ENCODE data around the gene HPD.
A peak's percentile ranks its signal among the peaks of the same experiment; 100 is the strongest.

HPD gene

DNA sequence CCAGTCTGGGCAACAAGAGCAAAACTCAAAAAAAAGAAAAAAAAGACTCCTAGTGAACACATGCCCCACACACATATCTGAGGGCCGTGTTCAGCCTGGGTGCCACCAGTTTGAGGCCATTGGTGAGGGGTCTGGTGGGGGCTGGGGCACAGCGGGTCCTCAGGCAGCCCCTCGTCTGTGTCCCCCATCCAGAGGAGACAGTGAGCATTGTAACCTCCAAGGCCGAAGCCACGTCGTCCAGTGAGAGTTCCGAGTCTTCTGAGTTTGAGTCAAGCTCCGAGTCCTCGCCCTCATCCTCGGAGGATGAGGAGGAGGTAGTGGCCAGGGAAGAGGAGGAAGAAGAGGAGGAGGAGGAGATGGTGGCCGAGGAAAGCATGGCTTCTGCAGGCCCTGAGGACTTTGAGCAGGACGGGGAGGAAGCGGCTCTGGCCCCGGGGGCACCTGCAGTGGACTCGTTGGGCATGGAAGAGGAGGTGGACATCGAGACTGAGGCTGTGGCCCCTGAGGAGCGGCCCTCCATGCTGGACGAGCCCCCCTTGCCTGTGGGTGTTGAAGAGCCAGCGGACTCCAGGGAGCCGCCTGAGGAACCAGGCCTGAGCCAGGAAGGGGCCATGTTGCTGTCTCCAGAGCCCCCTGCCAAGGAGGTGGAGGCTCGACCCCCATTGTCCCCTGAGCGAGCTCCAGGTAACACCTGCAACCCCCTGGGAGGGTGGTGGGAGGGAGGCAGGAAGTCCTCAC is 39.3 kb downstream of the HPD start:
- H3K4me3 ChIP-seq (ENCODE audit: low read length) = no peak overlapping the region
- no peaks in the 10 kb centered on the region for H3K27me3 ChIP-seq (ENCODE audit: control insufficient read depth, insufficient read depth, low read length)
- no peak overlapping the region for H3K27ac ChIP-seq (ENCODE audit: low read length)
- H3K36me3 ChIP-seq (ENCODE audit: control insufficient read depth, insufficient read depth, low read length) = peaks cover 34% of the 10 kb centered on the region
- no peaks in the 10 kb centered on the region for H3K4me1 ChIP-seq (ENCODE audit: control insufficient read depth, insufficient read depth, low read length)
- no peak for DNase-seq (ENCODE audit: low read depth, low spot score)
- no CpG with 5 or more reads among the region's 22 CpGs for WGBS (ENCODE audit: insufficient coverage, insufficient read length)
- H3K9me3 ChIP-seq (ENCODE audit: control insufficient read depth, insufficient read depth, low read length) = no peaks in the 10 kb centered on the region

DNA sequence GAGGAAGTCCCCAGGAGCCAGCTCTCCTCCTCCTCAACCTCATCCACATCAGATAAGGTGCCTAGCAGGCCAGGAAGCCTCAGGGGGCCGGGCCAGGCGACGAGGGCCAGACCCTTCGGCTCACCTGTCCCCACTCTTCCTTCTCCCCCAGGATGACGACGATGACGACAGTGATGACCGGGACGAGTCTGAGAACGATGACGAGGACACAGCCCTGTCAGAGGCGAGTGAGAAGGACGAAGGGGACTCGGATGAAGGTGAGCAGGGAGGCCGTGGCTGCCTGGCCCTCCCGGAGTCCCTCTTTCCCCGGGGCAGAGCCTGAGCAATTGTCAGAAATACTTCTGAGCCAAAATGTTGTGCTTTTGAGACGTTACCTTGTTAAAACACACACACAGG is 41.0 kb downstream of the HPD start:
- Histone ChIP-seq H3K4me3 (ENCODE audit: low read length) (no peak overlapping the region), H3K4me1 (ENCODE audit: control insufficient read depth, insufficient read depth, low read length) (no peaks in the 10 kb centered on the region), H3K27me3 (ENCODE audit: control insufficient read depth, insufficient read depth, low read length) (no peaks in the 10 kb centered on the region), H3K9me3 (ENCODE audit: control insufficient read depth, insufficient read depth, low read length) (no peaks in the 10 kb centered on the region), H3K27ac (ENCODE audit: low read length) (no peak overlapping the region), H3K36me3 (ENCODE audit: control insufficient read depth, insufficient read depth, low read length) (peaks cover 30% of the 10 kb centered on the region)
- DNase-seq (ENCODE audit: low read depth, low spot score) = no peak
- WGBS (ENCODE audit: insufficient coverage, insufficient read length) = no CpG with 5 or more reads among the region's 18 CpGs

DNA sequence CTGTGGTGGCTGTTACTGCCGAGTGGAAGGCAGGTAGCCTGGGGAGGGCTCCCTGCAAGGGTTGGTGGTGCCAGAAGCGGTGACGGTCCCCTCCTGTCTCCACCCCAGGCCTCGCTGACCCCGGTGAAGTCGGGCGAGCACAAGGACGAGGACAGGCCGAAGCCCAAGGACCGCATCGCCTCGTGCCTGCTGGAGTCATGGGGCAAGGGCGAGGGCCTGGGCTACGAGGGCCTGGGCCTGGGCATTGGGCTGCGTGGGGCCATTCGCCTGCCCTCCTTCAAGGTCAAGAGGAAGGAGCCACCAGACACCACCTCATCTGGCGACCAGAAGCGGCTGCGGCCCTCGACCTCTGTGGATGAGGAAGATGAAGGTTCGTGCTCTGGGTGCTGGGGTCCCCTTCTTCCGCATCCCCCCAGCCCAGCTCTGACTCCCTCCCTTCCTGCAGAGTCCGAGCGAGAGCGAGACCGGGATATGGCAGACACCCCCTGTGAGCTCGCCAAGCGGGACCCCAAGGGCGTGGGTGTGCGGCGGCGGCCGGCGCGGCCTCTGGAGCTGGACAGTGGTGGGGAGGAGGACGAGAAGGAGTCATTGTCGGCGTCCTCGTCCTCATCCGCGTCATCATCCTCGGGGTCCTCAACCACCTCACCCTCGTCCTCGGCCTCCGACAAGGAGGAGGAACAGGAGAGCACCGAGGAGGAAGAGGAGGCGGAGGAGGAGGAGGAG is 41.6 kb downstream of the HPD start:
- no peaks in the 10 kb centered on the region for H3K27me3 ChIP-seq (ENCODE audit: control insufficient read depth, insufficient read depth, low read length)
- peaks cover 24% of the 10 kb centered on the region for H3K36me3 ChIP-seq (ENCODE audit: control insufficient read depth, insufficient read depth, low read length)
- H3K4me3 ChIP-seq (ENCODE audit: low read length) = no peak overlapping the region
- no peaks in the 10 kb centered on the region for H3K9me3 ChIP-seq (ENCODE audit: control insufficient read depth, insufficient read depth, low read length)
- no CpG with 5 or more reads among the region's 47 CpGs for WGBS (ENCODE audit: insufficient coverage, insufficient read length)
- DNase-seq (ENCODE audit: low read depth, low spot score) = no peak
- H3K27ac ChIP-seq (ENCODE audit: low read length) = no peak overlapping the region
- no peaks in the 10 kb centered on the region for H3K4me1 ChIP-seq (ENCODE audit: control insufficient read depth, insufficient read depth, low read length)

- no peak for DNase-seq (ENCODE audit: low read depth, low spot score)
- Histone ChIP-seq H3K36me3 (ENCODE audit: control insufficient read depth, insufficient read depth, low read length) (peaks cover 24% of the 10 kb centered on the region), H3K27me3 (ENCODE audit: control insufficient read depth, insufficient read depth, low read length) (no peaks in the 10 kb centered on the region), H3K4me3 (ENCODE audit: low read length) (no peak overlapping the region), H3K4me1 (ENCODE audit: control insufficient read depth, insufficient read depth, low read length) (no peaks in the 10 kb centered on the region), H3K27ac (ENCODE audit: low read length) (no peak overlapping the region), H3K9me3 (ENCODE audit: control insufficient read depth, insufficient read depth, low read length) (no peaks in the 10 kb centered on the region)
- no CpG with 5 or more reads among the region's 8 CpGs for WGBS (ENCODE audit: insufficient coverage, insufficient read length)
Measured at GRCh38 chr12:121815263-121815662, 43.4 kb downstream of the HPD start.

- no CpG with 5 or more reads among the region's 31 CpGs for WGBS (ENCODE audit: insufficient coverage, insufficient read length)
- no peak for DNase-seq (ENCODE audit: low read depth, low spot score)
- Histone ChIP-seq H3K4me3 (ENCODE audit: low read length) (no peak overlapping the region), H3K4me1 (ENCODE audit: control insufficient read depth, insufficient read depth, low read length) (no peaks in the 10 kb centered on the region), H3K27me3 (ENCODE audit: control insufficient read depth, insufficient read depth, low read length) (no peaks in the 10 kb centered on the region), H3K9me3 (ENCODE audit: control insufficient read depth, insufficient read depth, low read length) (no peaks in the 10 kb centered on the region), H3K36me3 (ENCODE audit: control insufficient read depth, insufficient read depth, low read length) (peaks cover 18% of the 10 kb centered on the region), H3K27ac (ENCODE audit: low read length) (no peak overlapping the region)
Measured at GRCh38 chr12:121814429-121815119, 44.1 kb downstream of the HPD start.

GRCh38 chr12:121813951-121814350 is 44.7 kb downstream of the HPD start:
- peaks cover 16% of the 10 kb centered on the region for H3K36me3 ChIP-seq (ENCODE audit: control insufficient read depth, insufficient read depth, low read length)

GRCh38 chr12:121812921-121813896 is 45.5 kb downstream of the HPD start:
- H3K4me3 ChIP-seq (ENCODE audit: low read length) = no peak overlapping the region; the same call in 1 of the 2 replicates
- no peaks in the 10 kb centered on the region for H3K9me3 ChIP-seq (ENCODE audit: control insufficient read depth, insufficient read depth, low read length)
- H3K27me3 ChIP-seq (ENCODE audit: control insufficient read depth, insufficient read depth, low read length) = no peaks in the 10 kb centered on the region
- no peak for DNase-seq (ENCODE audit: low read depth, low spot score)
- WGBS (ENCODE audit: insufficient coverage, insufficient read length) = no CpG with 5 or more reads among the region's 25 CpGs
- H3K4me1 ChIP-seq (ENCODE audit: control insufficient read depth, insufficient read depth, low read length) = no peaks in the 10 kb centered on the region
- no peak overlapping the region for H3K27ac ChIP-seq (ENCODE audit: low read length)
- peaks cover 16% of the 10 kb centered on the region for H3K36me3 ChIP-seq (ENCODE audit: control insufficient read depth, insufficient read depth, low read length)

More at GRCh38 chr12:121813951-121814350, 44.7 kb downstream of the HPD start:
- Histone ChIP-seq H3K4me1 (ENCODE audit: control insufficient read depth, insufficient read depth, low read length) (no peaks in the 10 kb centered on the region), H3K27ac (ENCODE audit: low read length) (no peak overlapping the region), H3K9me3 (ENCODE audit: control insufficient read depth, insufficient read depth, low read length) (no peaks in the 10 kb centered on the region), H3K4me3 (ENCODE audit: low read length) (no peak overlapping the region), H3K27me3 (ENCODE audit: control insufficient read depth, insufficient read depth, low read length) (no peaks in the 10 kb centered on the region)
- no CpG with 5 or more reads among the region's 14 CpGs for WGBS (ENCODE audit: insufficient coverage, insufficient read length)
- DNase-seq (ENCODE audit: low read depth, low spot score) = no peak

DNA sequence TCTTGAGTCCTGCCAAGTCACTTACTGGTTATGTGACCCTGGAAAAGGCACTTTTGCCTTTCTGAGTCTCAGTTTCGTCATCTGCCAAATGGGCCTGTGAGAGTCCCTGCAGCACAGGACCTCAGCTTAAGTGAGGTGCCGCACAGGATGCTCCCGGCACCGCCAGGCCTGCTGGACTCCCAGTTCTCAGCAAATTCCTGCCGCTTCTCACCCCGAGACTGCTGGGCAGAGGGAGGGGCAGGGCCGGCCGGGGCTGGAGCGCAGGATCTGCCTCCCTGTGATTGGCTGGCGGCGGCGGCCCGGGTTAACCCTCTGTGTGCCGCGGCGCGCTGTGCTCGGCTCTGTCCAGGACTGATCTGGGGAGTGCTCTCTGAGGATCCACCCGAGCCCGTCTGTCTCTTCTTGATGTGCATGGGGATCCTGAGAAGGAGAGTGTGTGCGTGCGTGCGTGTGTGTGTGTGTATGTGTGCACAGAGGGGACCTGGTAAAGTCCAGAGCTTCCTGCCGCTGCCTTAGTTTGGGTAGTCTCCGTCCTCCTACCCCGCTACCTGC is 46.3 kb downstream of the HPD start:
- Histone ChIP-seq H3K27ac (ENCODE audit: low read length) (no peak overlapping the region), H3K9me3 (ENCODE audit: control insufficient read depth, insufficient read depth, low read length) (no peaks in the 10 kb centered on the region), H3K4me3 (ENCODE audit: low read length) (peak overlapping the region; percentile 66; the same call in 1 of the 2 replicates), H3K27me3 (ENCODE audit: control insufficient read depth, insufficient read depth, low read length) (no peaks in the 10 kb centered on the region), H3K36me3 (ENCODE audit: control insufficient read depth, insufficient read depth, low read length) (peaks cover 12% of the 10 kb centered on the region), H3K4me1 (ENCODE audit: control insufficient read depth, insufficient read depth, low read length) (no peaks in the 10 kb centered on the region)
- no peak for DNase-seq (ENCODE audit: low read depth, low spot score)
- WGBS (ENCODE audit: insufficient coverage, insufficient read length) = no CpG with 5 or more reads among the region's 26 CpGs

- DNase-seq (ENCODE audit: low read depth, low spot score) = no peak
- no CpG with 5 or more reads among the region's 46 CpGs for WGBS (ENCODE audit: insufficient coverage, insufficient read length)
- H3K27ac ChIP-seq (ENCODE audit: low read length) = no peak overlapping the region
- no peaks in the 10 kb centered on the region for H3K27me3 ChIP-seq (ENCODE audit: control insufficient read depth, insufficient read depth, low read length)
- no peaks in the 10 kb centered on the region for H3K4me1 ChIP-seq (ENCODE audit: control insufficient read depth, insufficient read depth, low read length)
- no peaks in the 10 kb centered on the region for H3K9me3 ChIP-seq (ENCODE audit: control insufficient read depth, insufficient read depth, low read length)
- peaks cover 6% of the 10 kb centered on the region for H3K36me3 ChIP-seq (ENCODE audit: control insufficient read depth, insufficient read depth, low read length)
- peak overlapping the region; percentile 66; the same call in 1 of the 2 replicates for H3K4me3 ChIP-seq (ENCODE audit: low read length)
Measured at GRCh38 chr12:121811434-121812319, 47.0 kb downstream of the HPD start.
